ENCODE measurements around the gene AADACL4.

The AADACL4 gene

DNA sequence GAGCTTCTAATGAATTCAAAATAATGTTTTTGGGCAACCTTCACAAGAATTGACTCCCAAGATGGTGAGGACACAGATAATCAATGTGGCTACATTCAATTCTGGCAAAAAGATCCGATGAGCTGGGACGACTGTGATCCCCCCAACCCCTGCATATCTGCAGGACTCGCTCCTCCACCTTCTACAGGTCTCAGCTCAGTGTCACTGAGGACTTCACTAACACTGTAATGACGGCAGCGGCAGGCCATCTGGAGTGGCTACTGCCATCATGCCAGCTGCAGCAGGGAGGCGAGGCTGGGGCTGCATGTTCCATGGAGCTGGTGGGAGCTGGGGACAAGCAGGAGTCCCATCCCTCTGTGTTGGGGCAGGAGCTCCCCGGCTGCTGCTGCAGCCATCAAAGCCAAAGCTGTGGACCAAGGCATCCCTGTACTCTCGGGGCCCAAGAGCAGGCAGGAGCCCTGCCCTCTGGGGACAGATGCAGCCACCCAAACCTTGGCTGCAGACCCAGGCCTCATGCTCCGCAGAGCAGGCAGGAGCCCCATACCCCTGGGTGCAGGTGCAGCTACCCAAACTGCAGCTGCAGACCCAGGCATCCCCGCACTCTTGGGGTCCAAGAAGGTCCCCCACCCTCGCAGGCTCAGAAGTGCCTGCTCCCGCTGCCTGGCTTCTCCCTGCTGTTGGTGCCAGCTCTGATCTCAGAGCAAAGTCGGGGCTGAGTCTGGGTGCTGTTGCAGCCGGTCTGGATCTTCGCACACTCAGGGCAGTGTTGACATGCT is 13.7 kb upstream of the AADACL4 start:
- TF ChIP-seq, protein P1, sequence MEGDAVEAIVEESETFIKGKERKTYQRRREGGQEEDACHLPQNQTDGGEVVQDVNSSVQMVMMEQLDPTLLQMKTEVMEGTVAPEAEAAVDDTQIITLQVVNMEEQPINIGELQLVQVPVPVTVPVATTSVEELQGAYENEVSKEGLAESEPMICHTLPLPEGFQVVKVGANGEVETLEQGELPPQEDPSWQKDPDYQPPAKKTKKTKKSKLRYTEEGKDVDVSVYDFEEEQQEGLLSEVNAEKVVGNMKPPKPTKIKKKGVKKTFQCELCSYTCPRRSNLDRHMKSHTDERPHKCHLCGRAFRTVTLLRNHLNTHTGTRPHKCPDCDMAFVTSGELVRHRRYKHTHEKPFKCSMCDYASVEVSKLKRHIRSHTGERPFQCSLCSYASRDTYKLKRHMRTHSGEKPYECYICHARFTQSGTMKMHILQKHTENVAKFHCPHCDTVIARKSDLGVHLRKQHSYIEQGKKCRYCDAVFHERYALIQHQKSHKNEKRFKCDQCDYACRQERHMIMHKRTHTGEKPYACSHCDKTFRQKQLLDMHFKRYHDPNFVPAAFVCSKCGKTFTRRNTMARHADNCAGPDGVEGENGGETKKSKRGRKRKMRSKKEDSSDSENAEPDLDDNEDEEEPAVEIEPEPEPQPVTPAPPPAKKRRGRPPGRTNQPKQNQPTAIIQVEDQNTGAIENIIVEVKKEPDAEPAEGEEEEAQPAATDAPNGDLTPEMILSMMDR (conservative IDR thresholded peaks at IDR 0.05; ENCODE audit: low read length), result no peak
- no peak for DNase-seq (ENCODE audit: low read depth)
- no peak overlapping the region for H3K4me3 ChIP-seq (ENCODE audit: low read length)

DNA sequence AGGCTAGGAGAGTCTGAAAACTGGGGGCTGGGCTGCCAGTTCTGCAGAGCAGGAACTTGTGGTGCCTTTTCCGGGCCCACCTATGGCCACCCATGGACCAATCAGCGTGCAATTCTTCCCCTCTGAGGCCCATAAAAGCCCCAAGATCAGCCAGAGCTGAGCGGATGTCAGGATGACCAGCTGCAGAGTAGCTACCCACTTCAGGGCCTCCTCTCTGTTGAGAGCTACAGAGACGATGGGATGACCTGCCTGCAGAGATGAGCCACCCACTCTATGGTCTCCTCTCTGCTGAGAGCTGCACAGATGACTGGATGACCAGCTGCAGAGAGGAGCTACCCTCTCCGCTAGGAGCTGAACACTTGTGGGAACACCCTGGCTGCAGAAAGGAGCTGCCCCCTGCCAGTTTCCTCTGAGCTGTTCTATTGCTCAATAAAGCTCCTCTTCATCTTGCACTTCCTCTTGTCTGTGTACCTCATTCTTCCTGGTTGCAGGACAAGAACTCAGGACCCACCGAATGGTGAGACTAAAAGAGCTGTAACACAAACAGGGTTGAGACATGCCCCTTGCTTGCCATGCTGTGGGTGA is 12.8 kb upstream of the AADACL4 start:
- TF ChIP-seq, protein P1 (conservative IDR thresholded peaks at IDR 0.05; ENCODE audit: low read length), result no peak
- DNase-seq (ENCODE audit: low read depth), result no peak
- H3K4me3 ChIP-seq (ENCODE audit: low read length), result no peak overlapping the region

- H3K4me3 ChIP-seq (ENCODE audit: low read length), result no peak overlapping the region
- TF ChIP-seq, protein P1 (conservative IDR thresholded peaks at IDR 0.05; ENCODE audit: low read length), result no peak
- DNase-seq (ENCODE audit: low read depth), result no peak
These were observed 12.3 kb upstream of the AADACL4 start for GRCh38 chr1:12631571-12631970.

GRCh38 chr1:12634156-12634555 is 9.7 kb upstream of the AADACL4 start:
- TF ChIP-seq, protein P1 (conservative IDR thresholded peaks at IDR 0.05; ENCODE audit: low read length), result no peak
- DNase-seq (ENCODE audit: low read depth), result no peak
- no peak overlapping the region for H3K4me3 ChIP-seq (ENCODE audit: low read length)

DNA sequence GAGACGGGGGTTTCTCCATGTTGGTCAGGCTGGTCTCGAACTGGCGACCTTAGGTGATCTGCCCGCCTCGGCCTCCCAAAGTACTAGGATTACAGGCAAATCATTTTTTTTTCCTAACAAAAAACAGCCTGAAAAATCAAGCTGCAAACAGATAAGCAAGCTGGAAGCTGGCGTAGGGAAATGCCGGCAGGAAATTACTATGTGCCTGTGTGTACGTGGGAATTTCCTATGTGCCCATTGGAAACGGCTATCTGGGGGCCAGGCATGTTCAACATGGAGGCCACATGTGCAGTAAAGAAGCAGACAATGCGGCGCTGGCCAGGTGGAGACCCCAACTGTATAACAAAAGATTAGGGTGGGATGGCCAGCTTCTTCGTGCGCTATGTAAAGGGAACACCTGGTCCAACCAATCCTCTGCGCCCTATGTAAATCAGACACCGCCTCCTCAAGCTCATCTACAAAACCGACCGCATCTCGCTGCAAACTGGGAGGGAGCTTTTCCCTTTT is 9.1 kb upstream of the AADACL4 start:
- TF ChIP-seq, protein P1 (conservative IDR thresholded peaks at IDR 0.05; ENCODE audit: low read length), result no peak

GRCh38 chr1:12636098-12636950 is 7.6 kb upstream of the AADACL4 start:
- peak; percentile 91 for DNase-seq (ENCODE audit: low read depth)
- H3K4me3 ChIP-seq (ENCODE audit: low read length), result no peak overlapping the region
- TF ChIP-seq, protein P1 (conservative IDR thresholded peaks at IDR 0.05; ENCODE audit: low read length), result no peak

More for the DNA sequence above, 9.1 kb upstream of the AADACL4 start:
- H3K4me3 ChIP-seq (ENCODE audit: low read length), result no peak overlapping the region
- DNase-seq (ENCODE audit: low read depth), result no peak
